ENCODE results near the gene PAPOLB. TPM values are rescaled to one million over a fixed set of nuclear protein-coding genes. Genes with fewer than 3 reads are reported as not detected.

The PAPOLB gene
- total RNA-seq, 4 donors from 2014 or later, result 0.38 TPM; not detected in 3

DNA sequence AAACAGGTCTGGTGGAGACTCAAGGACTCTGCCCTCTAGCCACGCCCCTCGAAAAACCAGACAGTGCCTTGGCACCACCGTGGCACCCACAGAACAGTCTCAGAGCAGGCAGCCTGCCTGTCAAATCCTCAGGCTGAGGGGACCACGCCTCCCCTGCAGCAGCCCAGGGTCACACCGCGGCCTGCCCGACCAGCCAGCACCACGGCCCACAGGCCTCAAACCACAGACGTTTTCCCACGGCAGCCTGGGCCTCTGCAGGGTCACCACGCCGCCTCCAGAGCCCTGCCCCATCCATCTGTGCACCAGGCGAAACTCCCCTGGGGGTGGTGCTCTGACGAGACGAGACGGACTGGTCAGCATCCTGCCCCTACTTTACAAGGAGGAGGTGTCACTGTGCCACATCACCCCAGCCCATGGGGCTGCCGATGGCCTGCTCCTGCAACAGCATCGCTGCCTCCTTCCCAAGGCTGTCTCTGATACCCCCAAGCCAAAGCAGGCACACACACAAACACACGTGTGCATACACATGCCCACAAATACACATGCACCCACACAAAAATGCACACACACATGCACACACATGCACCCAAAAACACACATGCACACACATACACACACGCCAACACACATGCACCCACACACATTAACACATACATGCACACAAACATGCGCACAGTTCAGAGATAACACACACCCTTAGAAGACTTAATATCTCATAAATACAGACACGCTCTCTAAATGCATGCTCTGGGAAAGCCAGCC, 24.6 kb downstream of the PAPOLB start:
- 56 to 78% methylated on average over 11 to 15 of the region's 22 CpGs for WGBS, 2 donors

GRCh38 chr7:4836206-4836661, 25.6 kb downstream of the PAPOLB start:
- DNase-seq, result no peak
- no peaks in the 10 kb centered on the region for H3K9me3 ChIP-seq
- H3K4me3 ChIP-seq, result no peak overlapping the region
- TF ChIP-seq, protein P1, sequence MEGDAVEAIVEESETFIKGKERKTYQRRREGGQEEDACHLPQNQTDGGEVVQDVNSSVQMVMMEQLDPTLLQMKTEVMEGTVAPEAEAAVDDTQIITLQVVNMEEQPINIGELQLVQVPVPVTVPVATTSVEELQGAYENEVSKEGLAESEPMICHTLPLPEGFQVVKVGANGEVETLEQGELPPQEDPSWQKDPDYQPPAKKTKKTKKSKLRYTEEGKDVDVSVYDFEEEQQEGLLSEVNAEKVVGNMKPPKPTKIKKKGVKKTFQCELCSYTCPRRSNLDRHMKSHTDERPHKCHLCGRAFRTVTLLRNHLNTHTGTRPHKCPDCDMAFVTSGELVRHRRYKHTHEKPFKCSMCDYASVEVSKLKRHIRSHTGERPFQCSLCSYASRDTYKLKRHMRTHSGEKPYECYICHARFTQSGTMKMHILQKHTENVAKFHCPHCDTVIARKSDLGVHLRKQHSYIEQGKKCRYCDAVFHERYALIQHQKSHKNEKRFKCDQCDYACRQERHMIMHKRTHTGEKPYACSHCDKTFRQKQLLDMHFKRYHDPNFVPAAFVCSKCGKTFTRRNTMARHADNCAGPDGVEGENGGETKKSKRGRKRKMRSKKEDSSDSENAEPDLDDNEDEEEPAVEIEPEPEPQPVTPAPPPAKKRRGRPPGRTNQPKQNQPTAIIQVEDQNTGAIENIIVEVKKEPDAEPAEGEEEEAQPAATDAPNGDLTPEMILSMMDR (IDR thresholded peaks at IDR 0.05), result no peak
- TF ChIP-seq POLR2A (IDR thresholded peaks at IDR 0.05), result no peak
- WGBS, 2 donors, result 80 to 85% methylated on average over 2 to 4 of the region's 30 CpGs
- no peak overlapping the region for H3K27ac ChIP-seq
- no peaks in the 10 kb centered on the region for H3K27me3 ChIP-seq
- intact Hi-C loops (cut with DNase I), result no loop called here
- H3K36me3 ChIP-seq, result peaks cover 0 to 15% (median 0%) of the 10 kb centered on the region in 3 donors
- H3K4me1 ChIP-seq, result no peaks in the 10 kb centered on the region

More for the DNA sequence above, 24.6 kb downstream of the PAPOLB start:
- Histone ChIP-seq H3K4me1 (no peaks in the 10 kb centered on the region), H3K9me3 (no peaks in the 10 kb centered on the region), H3K4me3 (no peak overlapping the region), H3K36me3 (peaks cover 0 to 15% (median 0%) of the 10 kb centered on the region in 3 donors), H3K27ac (no peak overlapping the region), H3K27me3 (no peaks in the 10 kb centered on the region)
- intact Hi-C loops (cut with DNase I), result no loop called here
- no peak for DNase-seq
- no peak for TF ChIP-seq POLR2A (IDR thresholded peaks at IDR 0.05)
- TF ChIP-seq, protein P1 (IDR thresholded peaks at IDR 0.05), result no peak

- DNase-seq, result no peak
These were observed 26.2 kb downstream of the PAPOLB start for GRCh38 chr7:4835398-4836205.

DNA sequence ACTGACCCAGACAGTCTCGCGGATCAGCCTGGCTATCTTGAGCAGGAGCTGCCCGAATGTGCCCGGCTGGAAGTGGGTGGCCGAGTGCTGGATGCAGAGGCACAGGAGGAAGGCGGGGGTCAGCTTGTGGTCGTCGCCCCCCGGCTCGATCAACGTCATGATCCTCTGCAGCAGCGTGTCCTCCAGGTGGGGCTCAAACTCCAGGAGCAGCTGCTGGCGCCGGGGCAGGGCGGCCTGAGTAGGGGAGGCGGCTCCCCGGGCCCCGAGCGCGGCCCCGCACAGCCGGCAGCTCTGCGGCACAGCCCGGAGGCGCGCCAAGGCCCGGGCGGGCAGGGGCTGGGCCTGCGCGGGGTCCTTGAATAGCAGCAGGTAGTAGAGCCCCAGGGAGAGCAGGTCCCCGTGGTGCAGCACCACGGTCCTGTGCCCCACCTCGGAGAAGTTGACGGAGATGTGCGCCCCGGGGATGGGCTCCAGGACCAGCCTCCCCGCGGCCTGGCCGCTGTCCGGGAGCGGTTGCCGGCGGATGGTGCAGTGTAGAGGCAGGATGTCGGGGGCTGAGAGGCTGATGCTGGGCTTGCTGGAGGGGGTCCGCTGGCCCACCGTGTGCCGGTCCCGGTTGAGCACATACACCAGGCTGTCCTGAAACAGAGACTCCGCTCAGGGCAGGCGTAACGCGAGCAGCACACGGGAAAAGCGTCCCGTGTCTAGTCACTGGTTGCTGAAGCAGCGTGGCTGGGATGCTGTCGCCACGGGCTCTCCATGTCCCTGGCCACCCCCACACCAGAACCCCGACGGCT, 27.0 kb downstream of the PAPOLB start:
- no peak overlapping the region for H3K27ac ChIP-seq
- intact Hi-C loops (cut with DNase I), result no loop called here
- no peaks in the 10 kb centered on the region for H3K4me1 ChIP-seq
- no peak for TF ChIP-seq POLR2A (IDR thresholded peaks at IDR 0.05)
- TF ChIP-seq, protein P1 (IDR thresholded peaks at IDR 0.05), result no peak
- H3K36me3 ChIP-seq, result peaks cover 0 to 15% (median 0%) of the 10 kb centered on the region in 3 donors
- no peaks in the 10 kb centered on the region for H3K27me3 ChIP-seq
- 86 to 100% methylated on average over 4 to 8 of the region's 60 CpGs for WGBS, 2 donors
- no peaks in the 10 kb centered on the region for H3K9me3 ChIP-seq
- DNase-seq, result no peak
- no peak overlapping the region for H3K4me3 ChIP-seq

More at GRCh38 chr7:4835398-4836205, 26.2 kb downstream of the PAPOLB start:
- TF ChIP-seq POLR2A (IDR thresholded peaks at IDR 0.05), result no peak
- TF ChIP-seq, protein P1 (IDR thresholded peaks at IDR 0.05), result no peak
- no peak overlapping the region for H3K4me3 ChIP-seq
- H3K27me3 ChIP-seq, result no peaks in the 10 kb centered on the region
- H3K4me1 ChIP-seq, result no peaks in the 10 kb centered on the region
- intact Hi-C loops (cut with DNase I), result no loop called here
- no peak overlapping the region for H3K27ac ChIP-seq
- 78 to 88% methylated on average over 6 to 8 of the region's 28 CpGs for WGBS, 2 donors
- no peaks in the 10 kb centered on the region for H3K9me3 ChIP-seq
- H3K36me3 ChIP-seq, result peaks cover 0 to 15% (median 0%) of the 10 kb centered on the region in 3 donors

All from esophagus squamous epithelium (tissue), 5 donors.